ENCODE data around the gene OR12D1. TPM values are rescaled to one million over a fixed set of nuclear protein-coding genes. Genes with fewer than 3 reads are reported as not detected.

OR12D1 gene
- total RNA-seq, 1 donor from 2014 or later: not detected

- no peak for DNase-seq (ENCODE audit: low read depth)
Measured at GRCh38 chr6:29465279-29465678, 50.6 kb downstream of the OR12D1 start.

- no peak for DNase-seq (ENCODE audit: low read depth)
Measured at GRCh38 chr6:29465801-29466200, 51.1 kb downstream of the OR12D1 start.

- DNase-seq (ENCODE audit: low read depth): no peak
Measured at GRCh38 chr6:29466241-29466640, 51.5 kb downstream of the OR12D1 start.

Other genes with a start within 250 kb of the OR12D1 start
- gene OR2J2, start 244.0 kb upstream of the OR12D1 start, total RNA-seq: not detected in 2 replicates
- gene OR14J1, start 113.2 kb upstream of the OR12D1 start, total RNA-seq: not detected in 2 replicates
- gene OR5V1, start 46.1 kb upstream of the OR12D1 start, total RNA-seq: not detected in 2 replicates
- not detected in 2 replicates for gene OR12D3, start 39.6 kb upstream of the OR12D1 start, total RNA-seq
- gene OR12D2, start 19.3 kb upstream of the OR12D1 start, total RNA-seq: not detected in 2 replicates
- gene OR10C1, start 24.4 kb downstream of the OR12D1 start, total RNA-seq: not detected in 2 replicates
- not detected in 2 replicates for gene OR11A1, start 42.1 kb downstream of the OR12D1 start, total RNA-seq
- gene OR2H1, start 42.2 kb downstream of the OR12D1 start, total RNA-seq: not detected in 2 replicates
- gene MAS1L, start 73.0 kb downstream of the OR12D1 start, total RNA-seq: not detected in 2 replicates
- gene UBD, start 144.8 kb downstream of the OR12D1 start, total RNA-seq: not detected in 2 replicates
- gene OR2H2, start 170.2 kb downstream of the OR12D1 start, total RNA-seq: not detected in 2 replicates
- gene GABBR1, start 218.3 kb downstream of the OR12D1 start, total RNA-seq: 5.7 and 7.8 TPM in 2 replicates
- not detected in 2 replicates for gene MOG, start 242.2 kb downstream of the OR12D1 start, total RNA-seq

Data from myocyte (in vitro differentiated cells).